IPS-11a (cell line): ENCODE results near the gene UTP14C.
"Not testable (repeated sequence)": the region's sequence is repeated elsewhere in the genome, so short reads cannot be mapped to it uniquely, and the experiment has no call there.

Source experiments
- H3K4me3 ChIP-seq: one replicate; pipeline ENCODE4 v1.5.1; 2013; ENCODE audit warnings: low read depth, low read length, control low read depth

The UTP14C gene

DNA sequence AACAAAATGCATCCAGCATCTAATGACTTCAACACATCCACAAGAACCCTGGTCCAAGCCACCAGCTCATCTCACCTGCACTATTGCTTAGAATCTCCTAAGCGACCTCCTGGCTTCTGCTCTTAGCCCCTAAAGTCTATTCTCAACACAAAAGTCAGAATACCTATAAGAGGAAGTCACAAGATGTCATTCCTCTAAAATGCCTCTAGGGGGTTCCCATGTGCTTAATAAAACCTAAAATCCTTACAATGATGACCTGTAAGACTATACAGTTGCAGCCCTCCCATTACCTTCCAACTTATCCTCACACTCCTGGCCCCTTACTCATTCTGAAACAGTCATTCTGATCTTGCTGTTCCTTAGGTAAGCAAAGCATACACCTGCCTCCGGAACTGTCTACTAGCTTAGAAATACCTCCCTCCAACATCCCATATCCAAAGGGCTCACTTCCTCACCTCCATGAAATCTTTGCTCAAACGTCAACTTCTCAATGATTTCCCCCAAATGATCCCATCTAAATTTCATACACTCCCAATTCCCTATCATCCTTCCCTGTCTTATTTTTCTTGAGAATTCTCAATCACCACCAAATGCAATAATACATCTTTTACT is 23.3 kb upstream of the UTP14C start:
- no peak overlapping the region for H3K4me3 ChIP-seq

DNA sequence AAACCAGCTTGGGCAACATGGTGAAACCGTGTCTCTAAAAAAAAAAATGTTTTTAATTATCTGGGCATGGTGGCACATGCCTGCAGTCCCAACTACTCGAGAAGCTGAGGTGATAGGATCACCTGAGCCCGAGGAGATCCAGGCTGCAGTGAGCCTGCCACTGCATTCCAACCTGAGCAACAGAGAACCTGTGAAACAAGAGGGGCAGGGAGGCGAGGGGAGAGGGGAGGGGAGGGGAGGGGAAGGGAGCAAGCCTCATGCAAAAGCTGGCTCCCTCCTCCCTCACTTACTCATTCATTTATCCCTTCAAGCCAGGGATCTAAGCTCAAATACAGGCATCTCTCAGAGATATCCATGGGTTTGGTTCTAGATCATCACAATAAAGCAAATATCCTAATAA is 22.1 kb upstream of the UTP14C start:
- H3K4me3 ChIP-seq, result no peak overlapping the region

DNA sequence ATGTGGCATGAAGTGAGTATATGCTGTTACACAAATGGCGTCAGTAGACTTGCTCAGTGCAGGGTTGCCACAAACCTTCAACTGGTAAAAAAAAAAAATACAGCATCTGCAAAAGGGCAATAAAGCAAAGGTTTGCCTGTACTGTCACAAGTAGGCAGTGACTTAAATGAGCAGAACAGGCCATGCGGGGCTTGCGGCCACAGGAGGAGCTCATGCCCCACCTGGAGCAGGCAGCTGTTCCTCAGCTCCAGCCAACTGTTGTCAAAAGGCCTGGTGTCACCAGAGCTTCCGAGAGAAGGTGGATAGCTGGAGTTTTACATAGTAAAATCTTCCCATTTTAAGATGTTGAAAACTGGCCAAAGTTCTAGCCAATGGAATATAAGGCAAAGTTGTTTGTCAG is 20.9 kb upstream of the UTP14C start:
- no peak overlapping the region for H3K4me3 ChIP-seq

DNA sequence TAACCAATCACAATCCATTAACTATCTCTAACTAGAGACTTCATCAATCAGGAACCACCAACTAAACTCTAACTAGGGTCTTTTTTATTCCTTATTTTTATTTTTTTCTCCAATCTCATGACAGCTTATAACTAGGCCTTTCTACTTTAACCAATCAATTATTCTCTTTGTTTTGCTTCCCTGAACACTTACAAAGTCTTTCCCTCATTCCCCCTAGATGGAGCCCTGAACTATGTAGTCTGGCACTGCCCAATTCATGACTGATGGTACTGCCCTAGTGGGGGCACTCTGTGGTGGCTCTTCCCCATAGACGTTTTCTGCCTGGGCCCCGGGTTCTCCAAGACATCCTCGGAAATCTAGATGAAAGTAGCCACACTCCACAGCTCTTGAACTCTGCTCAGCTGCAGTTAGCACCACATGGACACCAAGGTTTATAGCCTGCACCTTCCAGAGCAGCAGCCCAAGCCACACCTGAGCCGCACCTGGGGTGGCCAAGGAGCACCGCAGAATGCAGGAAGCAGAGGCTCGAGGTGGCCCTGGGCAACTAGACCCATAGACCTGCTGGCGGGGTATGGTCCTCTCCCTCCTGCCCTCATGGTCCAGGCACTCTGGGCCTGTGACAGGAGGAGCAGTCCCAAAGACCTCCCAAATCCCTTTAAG is 19.9 kb upstream of the UTP14C start:
- no peak overlapping the region for H3K4me3 ChIP-seq

DNA sequence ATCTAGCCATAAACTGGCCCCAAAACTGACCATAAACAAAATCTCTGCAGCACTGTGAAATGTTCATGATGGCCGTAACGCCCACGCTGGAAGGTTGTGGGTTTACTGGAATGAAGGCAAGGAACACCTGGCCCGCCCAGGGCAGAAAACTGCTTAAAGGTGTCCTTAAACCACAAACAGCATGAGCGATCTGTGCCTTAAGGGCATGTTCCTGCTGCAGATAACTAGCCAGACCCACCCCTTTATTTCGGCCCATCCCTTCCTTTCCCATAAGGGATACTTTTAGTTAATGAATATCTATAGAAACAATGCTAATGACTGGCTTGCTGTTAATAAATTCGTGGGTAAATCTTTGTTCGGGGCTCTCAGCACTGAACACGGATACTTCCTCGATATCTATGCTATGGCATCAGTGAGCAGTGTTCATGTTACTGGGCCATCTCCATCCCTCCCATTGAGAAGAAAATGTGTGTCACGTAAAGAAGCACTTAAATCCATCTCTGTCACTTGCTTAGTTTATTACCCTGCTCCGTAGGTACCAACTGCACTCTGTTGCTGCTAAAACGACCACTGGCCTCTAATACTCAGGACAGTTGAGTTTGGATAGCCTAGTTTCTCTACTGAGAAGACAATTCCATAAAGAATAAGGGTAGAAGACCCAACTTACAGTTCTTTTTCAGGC is 18.5 kb upstream of the UTP14C start:
- no peak overlapping the region for H3K4me3 ChIP-seq

DNA sequence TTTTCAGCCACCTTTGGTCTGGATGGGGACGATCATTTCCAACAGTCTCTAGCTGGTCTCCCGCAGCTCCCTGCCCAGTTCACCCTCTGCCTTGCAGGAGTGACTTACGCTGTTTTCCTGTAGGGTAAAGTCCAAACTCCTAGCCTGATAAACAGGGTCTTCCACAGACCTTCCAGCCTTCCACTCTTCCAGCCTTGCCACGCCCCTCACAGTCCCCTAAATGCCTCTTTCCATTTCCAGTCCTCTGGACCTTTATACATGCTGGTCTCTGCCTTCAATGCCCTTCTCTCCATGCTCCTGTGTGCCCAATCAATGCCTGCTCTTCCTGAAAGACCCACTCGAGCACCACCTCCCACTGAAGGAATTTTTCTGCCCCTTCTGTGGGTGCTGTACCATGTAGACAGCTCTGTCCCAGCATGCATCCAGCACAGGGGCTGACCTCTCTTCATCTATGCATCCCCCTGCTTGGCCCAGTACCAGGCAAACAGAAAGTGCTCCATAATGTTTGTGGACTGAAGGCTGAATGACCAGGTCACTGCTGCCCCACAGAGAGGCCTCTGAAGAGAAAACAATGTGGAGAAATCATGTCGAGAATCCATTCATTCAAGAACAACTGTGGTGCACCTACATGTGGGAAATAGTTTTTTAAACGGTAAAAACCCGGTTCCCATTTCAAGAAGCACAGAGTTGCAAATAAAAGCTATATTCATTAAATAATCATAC is 17.8 kb upstream of the UTP14C start:
- H3K4me3 ChIP-seq, result no peak overlapping the region

DNA sequence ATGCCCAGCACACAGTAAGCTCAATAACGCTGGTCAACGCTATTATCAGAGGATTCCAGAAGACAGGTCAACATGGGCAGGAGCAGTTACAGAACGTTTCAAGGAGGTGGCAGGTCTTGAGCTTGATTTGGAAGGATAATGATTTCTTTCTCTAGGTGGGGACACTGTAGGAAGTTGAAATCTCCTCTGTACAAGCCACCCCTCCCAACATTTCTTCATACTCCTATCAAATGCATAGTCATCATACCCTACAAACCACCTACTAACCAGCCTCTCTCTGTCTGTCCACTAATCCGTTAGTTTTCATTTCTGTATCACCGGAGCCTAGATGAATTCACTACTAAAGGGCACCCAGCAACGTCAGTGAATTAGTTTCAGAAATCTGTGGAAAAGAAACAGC is 14.5 kb upstream of the UTP14C start:
- no peak overlapping the region for H3K4me3 ChIP-seq

DNA sequence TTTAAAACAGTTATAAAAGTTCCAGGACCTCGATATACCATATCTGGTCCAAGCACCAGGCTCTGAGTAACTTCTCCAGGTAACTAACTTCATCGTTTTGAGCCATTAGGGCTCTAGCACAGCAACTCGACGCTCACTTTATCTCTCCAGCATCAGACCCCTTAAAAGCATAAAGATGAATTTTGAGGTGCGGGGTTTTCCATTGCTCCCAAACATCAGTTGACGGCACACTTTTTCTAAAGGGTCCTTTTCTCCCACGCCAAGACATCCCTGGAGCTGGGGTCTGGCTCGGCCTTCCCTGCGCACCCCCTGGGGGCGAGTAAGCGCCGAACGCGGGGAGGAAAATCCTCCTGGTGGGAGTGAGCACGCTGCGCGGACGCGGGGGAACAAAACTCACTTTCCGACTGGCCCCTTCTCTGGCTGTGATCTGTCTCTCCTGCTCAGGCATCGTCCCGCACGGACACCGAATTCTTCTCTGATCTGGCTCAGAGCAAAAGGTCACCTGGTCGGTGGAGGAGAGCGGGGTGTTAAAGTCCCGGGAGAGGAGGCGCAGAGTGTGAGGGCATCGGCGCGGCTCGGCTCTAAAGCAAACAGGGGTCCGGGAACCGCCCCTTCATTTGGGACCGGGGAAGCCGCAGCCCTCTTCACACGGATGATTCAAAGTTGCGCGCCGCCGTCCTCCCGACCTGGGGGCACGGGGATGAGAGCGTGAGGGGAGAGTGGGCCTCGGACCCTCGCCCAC is 13.4 kb upstream of the UTP14C start, which contains the start of gene ATP7B:
ATP7B (minus strand) TSS at position 561 of the 742 bp plus-strand sequence; CDS start at position 448, 113 bp downstream.
- peak within 1 kb of the TSS; percentile 99 for H3K4me3 ChIP-seq

DNA sequence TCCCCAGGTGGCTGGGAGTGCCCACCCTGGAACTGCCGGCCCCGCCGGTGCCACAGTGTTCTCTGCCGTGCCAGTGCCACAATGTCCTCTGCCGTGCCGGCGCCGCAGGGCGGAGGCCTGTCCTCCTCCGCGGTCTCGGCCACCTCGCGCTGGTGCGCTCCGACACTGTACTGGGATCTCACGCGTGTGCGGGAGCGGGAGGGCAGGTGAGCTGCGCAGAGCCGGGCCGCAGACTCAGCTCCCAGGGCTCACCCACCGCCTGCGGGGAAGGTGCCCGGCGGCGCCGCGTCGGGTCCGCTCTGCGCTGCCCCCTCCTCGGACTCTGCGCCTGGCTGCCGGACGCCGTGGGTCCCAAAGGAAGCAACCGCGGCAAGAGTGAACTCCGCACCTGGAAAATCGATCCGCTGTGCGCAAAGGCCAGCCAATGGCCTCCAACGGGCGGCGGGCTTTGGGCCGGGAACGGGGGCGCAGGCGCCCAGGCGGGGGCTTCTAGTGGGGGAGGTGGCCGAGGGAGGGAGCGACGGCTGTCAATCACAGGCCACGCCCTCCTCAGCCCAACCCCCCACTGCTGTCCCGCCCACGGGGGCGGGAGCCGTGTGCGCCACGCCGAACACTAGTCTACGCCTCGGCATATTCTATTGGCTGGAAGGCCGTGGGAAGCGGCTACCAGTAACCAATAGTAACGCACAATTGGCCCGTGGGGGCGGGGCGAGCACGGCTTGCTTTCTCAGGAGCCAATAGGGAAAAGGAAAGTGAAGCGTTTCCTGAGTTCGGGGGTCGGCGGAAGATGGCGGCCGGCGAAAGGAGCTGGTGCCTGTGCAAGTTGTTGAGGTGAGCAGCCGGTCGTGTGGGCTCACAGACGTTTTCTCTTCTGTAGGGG is 12.6 kb upstream of the UTP14C start, which contains the start of gene ALG11:
ALG11 (plus strand) TSS at position 767 of the 880 bp plus-strand sequence; CDS start at position 788, 21 bp downstream.
- peak within 1 kb of the TSS; percentile 99 for H3K4me3 ChIP-seq

DNA sequence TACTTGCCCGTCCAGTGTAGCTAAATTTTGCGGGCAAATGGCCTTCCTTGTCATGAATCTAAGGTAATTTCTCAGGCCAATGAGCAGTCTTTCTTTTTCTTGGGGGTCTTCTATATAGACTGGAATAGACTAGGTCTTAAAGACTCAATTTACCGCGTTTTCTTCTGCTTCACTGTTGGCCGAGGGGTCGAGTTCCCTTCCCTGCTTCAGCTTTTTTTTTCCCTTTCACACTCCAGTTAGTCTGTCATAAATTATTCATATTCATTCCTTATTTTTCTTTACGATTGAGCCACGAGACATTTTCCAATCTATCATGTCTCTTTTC is 12.0 kb upstream of the UTP14C start:
- peak overlapping the region; percentile 99 for H3K4me3 ChIP-seq

DNA sequence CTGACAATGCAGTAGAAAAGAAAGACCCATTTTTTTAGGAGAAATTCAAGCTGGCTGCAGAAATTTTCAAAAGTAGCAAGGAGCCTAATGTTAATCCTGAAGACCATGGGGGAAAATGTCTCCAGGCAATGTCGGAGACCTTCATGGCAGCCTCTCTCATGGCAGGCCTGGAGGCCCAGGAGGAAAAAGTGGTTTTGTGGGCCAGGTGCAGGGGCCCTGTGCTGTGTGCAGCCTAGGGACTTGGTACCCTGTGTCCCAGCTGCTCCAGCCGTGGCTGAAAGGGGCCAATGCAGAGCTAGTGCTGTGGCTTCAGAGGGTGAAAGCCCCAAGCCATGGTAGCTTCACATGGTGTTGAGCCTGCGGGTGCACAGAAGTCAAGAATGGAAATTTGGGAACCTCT is 8.2 kb upstream of the UTP14C start:
- H3K4me3 ChIP-seq, result no peak overlapping the region

DNA sequence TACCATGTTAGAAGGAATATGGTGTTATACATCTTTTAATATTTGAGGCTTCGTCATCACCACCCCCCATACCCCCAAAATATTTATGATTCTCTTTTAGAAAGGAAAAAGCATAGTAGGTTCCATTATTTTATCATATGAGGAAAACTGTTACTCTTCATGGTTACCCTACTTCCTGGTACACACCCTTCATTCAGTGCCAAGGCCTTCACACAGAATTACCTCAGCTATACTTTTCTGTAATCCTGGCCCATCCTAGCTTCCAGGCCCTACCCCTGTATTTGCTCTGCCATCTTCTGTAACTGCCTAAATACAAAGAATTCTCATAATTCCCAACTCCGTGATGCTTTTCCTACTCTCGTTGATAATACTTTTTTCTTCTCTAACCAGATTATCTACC is 4.3 kb upstream of the UTP14C start:
- H3K4me3 ChIP-seq, result no peak overlapping the region

DNA sequence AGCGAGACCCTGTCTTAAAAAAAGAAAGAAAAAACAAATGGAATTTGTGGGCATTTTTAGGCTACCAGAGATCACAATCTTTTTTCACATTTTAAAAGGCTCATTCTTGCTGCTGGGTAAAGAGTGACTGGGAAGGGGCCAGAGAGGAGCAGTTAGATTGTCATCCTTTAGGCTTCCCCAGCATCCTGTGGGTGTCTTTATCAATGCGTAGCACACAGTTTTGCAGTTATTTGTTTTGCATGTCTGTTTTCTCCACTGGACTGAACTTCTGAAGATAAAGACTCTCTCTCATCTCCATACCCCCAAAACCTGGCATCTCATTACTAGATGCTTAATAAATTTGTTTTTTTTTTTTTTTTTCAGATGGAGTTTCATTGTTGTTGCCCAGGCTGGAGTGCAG is 2.1 kb upstream of the UTP14C start:
- H3K4me3 ChIP-seq, result no peak overlapping the region

DNA sequence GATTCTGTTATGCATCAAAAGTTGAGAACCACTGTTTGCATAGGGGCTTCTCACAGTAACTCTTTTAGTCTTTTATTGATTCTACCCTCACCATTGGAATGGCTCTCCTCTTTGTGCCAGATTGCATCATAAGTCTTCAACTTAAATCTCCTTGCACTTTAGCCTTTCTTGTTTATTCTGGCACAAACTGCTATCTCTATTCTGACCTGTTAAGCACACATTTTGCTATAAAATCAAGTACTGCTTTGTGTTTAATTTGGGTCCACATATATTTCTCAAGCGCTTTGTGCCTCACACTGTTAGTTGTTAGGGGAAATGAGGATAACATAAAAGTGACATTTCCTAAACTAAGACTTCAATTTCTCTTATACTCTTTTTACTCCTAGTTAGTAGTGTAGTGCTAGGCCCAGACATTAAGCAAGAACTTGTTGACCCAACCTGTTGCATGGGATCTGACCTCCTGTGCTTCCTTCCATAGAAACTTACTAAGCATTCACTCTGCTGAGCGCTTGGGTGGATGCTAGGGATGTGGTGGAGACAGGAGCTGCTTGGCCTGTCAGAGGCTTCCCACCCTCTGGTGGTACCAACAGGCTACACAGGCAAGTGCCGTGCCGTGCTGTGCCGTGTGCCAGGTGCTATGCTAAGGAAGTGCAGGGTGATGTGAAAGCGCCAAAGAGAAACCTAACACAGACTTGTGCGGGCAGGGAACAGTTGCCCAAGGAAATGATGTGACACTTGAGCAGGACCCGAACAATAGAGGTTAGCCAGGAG is 1.2 kb downstream of the UTP14C start:
- no peak overlapping the region for H3K4me3 ChIP-seq

DNA sequence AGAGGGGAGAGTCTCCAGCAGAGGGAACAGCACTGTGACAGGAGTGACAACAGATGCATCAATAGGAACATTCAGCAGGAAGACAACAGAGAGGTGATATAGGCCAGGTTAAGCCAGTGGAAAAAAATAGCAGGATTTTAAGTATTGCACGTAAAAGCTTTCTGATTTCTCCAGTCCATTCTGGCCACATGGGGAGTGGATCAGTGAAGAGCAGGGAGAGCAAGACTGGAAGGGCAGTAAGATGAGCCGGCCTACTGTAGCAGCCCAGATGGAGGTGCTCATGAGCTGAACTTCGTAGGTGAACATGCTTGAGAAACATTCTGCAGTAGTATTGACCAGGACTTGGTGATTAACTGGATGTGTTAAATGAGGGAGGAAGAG is 1.7 kb downstream of the UTP14C start:
- no peak overlapping the region for H3K4me3 ChIP-seq

DNA sequence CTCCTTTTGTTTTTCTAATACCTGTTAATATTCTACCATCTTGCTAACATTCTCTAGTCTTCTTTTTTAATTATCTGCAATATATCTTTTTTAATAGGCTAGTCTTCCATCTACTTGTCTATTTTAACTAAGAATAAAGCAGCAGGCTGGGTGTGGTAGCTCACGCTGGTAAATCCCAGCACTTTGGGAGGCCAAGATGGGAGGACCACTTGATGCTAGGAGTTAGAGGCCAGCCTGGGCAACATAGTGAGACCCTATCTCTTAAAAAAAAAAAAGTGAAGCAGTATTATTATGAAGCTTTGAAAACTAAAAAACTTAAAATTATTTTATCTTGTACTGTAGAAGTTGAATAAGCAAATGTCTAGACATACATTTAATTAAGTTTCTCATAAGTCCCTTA is 3.3 kb downstream of the UTP14C start:
- no peak overlapping the region for H3K4me3 ChIP-seq

DNA sequence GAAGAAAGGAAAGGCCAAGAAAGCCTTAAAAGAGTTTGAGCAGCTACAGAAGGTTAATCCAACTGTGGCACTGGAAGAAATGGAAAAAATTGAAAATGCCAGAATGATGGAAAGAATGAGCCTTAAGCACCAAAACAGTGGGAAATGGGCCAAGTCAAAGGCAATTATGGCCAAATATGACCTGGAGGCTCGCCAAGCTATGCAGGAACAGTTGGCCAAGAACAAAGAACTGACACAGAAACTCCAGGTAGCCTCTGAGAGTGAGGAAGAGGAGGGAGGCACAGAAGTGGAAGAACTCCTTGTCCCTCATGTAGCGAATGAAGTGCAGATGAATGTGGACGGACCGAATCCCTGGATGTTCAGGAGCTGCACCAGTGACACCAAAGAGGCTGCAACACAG is 5.1 kb downstream of the UTP14C start:
- H3K4me3 ChIP-seq, result no peak overlapping the region

DNA sequence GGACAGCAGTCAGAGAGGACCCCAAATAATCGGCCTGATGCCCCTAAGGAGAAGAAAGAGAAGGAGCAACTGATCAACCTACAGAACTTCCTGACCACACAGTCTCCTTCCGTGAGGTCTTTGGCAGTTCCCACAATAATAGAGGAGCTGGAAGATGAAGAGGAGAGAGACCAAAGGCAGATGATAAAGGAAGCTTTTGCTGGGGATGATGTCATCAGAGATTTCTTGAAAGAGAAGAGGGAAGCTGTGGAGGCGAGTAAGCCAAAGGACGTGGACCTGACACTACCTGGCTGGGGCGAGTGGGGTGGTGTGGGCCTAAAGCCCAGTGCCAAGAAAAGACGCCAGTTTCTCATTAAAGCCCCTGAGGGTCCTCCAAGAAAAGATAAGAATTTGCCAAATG is 5.9 kb downstream of the UTP14C start:
- H3K4me3 ChIP-seq, result not testable (repeated sequence)

DNA sequence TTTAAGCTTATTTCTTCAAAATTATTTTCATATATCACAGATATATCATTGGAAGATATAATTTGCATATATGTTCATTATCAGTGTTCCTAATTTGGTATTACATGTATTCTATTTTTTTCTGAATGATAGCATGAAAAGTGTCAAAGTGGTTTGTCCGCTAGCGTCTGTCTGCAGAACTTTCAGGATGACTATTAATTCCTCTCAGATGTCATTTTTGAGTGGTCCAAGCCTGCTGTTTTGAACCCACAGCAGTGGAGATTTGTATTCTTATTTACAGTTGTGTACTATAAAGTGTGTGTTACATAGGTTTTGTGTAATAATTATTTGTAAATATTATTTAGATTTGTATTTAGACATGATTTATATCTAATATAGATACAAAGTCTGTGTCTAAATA is 8.5 kb downstream of the UTP14C start:
- no peak overlapping the region for H3K4me3 ChIP-seq
